HG02588 (cell line): ENCODE results near the gene CACNA1H.

Experiments used
- ATAC-seq: cut with Tn5 transposase; IDR thresholded peaks from one replicate; pipeline ENCODE4 v1.9.1; 2021; ENCODE audit warnings: mild to moderate bottlenecking, moderate library complexity; ENCODE audit not compliant: unreplicated experiment

CACNA1H gene

DNA sequence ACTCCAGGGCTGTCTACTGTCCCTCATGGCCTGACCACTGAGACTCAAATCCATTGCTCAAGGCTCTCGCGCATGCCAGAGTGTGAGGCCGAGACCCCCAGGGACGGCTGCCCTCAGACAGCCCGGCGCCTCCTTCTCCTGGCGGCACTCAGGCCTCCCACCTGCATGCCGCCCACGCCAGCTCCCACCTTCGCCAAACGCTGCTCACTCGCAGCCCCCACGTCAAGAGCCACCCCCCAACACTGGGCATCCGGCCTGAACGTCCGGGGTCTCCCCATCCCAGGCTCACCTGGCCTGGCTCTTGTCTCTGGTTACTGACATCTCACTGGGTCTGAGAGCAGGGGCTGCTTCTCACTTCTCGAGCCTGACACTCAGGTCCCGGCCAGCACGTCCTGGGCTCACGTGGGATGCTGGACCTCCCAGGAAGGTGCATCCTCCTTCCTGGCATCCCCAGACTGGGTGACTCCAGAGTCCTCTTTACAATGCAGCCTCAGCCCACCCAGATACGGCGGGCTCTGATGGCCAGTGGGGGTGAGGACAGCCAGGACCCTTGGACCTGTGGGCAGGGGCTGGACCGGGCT lies 12.2 kb upstream of the CACNA1H start:
- ATAC-seq: no peak

DNA sequence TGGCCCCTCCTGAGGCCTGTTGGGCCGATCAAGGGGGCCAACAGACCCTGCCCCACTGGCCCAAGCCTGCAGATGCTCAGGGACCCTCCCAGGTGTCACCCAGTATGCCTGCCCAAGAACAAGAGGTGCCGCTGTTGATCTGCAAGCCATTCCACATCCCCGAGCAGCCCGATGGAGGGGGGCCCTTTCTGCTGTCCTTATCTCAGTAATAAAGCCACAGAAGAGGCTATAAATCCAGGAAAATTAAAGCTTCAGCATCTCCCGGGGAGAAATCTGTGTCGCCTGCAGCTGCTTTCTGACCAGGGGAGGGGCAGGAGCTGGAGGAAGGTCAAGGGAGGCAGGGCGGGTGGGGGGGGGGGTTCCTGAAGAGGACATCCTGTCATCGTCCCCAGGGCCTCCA lies 11.7 kb upstream of the CACNA1H start:
- no peak for ATAC-seq

DNA sequence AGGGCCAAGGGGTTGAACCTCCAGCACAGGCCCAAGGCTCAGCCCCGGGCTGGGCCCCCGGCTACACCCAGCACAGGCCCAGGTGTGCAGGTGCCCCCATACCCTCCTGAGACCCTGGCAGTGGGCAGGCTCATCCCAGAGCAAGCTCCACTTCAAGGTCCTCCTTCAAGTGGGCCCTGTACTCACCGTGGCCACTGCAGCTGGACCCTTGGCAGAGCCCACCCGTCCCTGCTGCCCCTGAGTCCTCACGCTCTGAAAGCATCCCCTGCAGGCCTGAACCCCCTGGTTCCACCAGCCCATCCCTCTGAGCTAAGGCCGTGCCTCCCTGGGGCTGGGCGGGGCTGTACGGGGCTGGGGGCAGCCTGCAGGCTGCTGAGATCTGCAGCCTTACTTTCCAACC lies 11.2 kb upstream of the CACNA1H start:
- ATAC-seq: no peak

DNA sequence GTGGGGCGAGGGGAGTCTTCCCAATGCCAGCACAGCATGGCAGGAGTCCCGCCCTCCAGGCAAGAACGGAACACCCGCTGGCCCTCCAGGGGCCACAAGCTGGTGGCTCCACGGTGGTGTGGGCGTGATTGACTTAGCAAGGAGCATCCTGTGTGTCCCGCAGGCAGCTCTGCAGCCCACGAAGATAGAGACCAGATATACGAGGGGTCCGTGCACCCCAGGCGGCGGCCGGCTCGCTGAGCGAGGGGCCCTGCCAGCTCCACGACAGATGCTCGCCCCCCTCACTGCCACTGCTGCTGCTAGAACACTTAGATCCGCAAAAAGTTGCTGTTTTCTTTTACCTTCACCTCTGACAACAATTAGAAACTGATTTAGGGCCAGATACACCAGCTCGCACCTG lies 10.0 kb upstream of the CACNA1H start:
- no peak for ATAC-seq

DNA sequence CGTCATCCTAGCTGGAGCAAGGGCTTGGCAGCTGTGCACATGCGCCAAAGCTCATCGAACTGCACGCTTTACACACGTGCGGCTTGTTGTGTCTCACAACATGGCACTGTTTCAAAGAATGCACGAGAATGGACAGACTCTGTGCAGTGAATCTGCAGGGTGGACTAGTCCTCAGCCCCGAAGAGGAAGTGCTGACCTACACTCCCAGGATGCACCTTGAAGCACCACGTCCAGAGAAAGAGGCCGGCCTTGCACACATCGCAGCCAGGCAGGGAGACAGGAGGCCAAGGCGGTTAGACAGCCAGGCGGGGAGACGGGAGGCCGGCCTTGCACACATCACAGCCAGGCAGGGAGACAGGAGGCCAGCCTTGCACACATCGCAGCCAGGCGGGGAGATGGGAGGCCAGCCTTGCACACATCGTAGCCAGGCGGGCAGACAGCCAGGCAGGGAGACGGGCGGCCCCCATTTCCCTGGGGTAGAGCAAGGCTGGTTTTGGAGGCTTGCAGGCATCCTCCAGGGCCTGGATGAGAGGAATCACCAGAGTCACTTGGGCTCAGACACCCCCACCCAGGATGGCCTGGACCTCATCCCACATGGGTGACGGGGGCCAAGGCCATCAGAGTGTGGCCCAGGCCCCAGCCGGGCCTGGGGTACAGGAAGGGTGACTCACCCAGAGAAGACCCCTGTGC lies 9.0 kb upstream of the CACNA1H start:
- ATAC-seq: no peak

DNA sequence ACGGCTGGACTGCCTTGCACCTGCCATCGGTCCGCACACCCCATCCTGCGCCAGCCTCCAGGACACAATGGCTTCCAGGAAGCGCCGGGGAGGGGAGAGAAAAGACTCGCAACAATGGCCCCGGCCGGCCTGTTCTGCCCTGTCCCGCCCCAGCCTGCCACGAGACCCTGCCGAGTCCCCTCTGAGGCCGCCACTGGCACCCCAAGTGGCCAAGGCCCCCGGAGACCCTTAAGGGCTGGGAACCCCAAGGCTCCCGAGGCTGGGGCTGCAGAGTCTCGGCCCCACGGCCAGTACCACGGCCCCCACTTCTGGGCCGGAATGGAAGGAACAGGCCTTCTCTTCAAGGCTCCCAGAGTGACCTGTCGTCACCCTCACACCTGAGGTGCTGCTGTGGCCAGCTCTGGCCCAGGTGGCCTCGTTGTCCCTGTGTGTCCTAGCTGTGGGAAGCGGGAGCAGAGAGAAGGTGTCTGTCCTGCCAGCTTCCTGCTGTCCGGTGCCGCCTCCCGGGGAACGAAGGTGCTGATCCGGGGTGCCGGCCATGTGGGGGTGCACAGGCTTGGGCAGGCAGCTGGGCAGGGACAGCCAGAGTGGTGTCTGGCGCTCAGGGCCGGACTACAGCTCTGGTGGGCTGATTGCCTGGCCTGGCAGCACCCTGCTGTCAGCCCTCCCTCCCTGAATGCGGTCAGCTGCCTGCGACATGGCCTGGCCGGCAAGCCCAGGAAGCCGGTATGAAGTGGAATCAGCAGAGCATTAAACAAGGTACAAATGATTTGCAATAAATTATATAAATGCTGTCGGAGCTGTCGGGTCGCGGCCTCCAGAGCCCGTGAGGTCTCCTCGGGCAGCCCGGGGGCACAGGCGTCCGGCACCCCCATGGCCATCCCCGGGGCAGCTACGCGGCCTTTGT lies 8.2 kb upstream of the CACNA1H start:
- no peak for ATAC-seq

DNA sequence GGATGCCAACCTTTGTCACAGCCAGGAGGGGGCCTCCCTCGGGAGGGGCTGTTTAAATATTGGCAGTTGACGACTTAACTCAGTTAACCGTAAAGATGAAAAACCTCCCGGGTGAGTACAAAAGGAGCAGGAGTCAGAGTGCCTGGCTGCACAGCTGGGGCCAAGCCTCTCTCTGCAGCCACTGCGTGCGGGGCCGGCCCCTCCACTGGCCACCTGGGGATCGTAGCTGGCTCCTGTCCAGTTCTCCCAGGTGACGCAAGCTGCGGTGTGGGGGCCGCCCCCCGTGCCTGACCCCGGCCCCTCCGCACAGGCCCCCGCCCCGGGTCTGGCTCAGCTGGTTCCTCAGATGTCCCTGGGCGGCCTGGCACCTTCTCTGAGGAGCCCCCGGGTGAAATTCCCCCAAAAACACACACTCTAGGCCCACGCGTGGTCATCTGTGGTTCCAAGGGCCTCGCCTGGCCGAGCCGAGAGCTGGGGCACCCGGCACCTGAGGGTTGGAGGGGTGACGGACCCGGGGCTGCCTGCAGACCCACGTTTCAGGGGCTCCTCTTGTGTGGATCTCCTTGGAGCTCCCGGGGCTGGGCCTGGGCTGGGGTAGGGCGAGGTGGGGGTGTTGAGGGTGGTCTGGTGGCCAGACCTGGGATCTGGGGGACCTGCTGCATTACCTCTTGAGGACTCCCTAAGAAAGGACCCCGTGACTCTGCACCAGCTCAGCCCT lies 7.4 kb upstream of the CACNA1H start:
- ATAC-seq: no peak

DNA sequence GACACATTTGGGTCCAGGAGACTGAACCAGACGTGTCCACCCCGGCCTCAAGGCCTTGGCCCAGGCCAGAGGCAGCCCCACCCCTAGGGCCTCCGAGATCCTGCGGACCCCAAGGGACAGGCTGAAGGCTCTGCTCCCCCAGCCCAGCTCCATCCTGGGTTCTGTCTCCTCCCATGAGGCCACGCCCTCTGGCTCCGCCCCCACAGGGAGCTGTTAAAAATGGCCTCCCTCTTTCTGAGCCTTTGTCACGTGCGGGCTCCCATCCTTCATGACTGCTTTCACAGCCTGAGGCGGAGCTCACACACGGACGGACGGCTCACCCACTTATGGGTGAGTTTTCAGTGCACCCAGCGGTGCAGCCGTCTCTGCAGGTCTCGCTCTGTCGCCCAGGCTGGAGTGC lies 6.5 kb upstream of the CACNA1H start:
- no peak for ATAC-seq

DNA sequence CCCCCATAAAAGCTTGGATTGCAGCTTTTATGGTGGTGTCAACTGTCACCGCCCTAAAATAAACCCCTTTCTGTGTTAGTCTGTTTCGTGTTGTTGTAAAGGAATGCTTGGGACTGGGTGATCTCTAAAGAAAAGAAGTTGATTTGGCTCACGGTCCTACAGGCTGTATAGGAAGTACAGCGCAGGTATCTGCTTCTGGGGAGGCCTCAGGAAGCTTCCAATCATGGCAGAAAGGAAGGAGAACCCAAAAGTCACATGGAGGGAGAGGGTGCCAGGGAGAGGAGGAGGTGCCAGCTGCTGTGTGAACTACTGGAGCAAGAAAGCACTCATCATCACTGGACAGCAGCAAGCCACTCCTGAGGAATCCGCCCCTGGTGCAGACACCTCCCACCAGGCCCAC lies 5.9 kb upstream of the CACNA1H start:
- no peak for ATAC-seq

DNA sequence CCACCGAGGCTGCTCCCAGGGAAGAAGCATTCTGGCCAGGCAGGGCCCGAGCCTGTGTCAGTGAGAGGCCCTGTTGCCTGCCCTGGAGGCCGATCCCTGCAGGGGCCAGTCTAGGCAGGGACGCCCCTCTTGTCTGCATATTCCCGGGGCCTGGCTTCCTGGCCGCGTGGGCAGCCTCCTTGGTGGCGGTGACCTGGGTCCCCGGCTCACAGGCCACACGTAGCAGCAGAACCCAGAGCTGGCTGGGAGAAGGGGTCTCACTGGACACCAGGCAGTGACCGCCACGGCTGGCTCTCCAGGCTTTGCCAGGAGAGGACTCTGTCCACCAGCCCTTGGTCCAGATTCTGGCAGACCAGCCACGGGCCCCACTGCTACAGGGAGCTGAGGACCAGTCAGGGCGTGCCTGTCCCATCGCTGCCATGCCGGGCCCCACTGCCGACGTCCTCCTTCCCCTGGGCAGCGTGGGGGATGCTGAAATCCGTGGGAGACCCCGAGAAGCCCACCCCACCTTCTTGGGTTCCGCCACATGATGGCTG lies 3.7 kb upstream of the CACNA1H start:
- ATAC-seq: no peak

DNA sequence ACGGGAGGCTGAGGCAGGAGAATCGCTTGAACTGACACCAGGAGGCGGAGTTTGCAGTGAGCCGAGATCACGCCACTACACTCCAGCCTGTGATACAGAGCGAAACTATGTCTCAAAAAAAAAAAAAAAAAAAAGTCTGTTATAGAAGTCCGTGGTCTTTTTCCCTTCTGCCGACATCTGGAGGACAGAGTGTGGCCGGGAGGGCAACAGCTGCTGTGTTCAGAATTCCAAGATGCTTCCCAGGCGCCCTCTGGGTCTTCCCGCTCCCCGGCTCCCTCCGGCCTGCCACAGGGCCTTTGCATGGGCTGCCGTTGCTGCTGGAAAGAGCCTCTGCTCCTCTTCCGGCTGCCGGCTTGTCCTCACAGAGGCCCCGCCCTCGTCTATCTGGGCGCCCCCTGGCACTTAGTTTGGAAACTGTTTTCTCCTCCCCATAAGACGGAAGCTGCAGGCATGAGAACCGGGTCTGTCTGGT lies 2.4 kb upstream of the CACNA1H start:
- ATAC-seq: no peak

DNA sequence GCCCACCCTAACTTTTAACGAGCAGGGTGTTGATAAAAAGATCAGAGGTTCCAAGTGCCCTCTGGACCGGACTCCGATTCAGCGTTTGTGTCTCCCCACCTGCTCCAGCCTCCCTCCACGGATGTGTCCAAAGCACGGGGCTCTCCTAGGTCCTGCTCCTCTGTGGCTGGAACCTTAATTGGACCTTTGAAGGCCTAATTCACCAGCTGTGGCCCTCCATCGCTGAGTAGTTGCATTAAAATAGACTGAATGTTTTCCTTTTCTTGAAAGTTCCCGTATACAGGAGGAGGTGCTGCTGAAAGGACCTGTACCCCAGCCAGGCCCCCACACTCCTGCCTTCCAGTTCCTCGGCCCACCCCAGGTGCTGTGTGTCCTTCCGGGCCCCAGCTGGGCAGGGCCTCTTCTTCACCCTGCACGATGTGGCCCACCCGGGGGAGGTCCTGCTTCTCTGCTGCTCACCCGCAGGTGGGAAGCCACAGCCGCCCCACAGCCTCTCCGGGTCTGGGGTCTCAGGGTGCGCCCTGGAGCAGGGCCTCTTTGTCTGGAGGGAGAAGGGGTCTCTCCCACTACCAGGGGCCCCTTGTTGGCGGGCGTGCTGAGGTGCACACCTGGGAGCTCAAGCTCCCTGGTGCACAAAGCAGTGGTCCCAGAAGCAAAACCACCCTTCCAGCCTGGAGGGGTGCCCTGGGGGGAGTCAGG lies 1.3 kb upstream of the CACNA1H start:
- no peak for ATAC-seq

DNA sequence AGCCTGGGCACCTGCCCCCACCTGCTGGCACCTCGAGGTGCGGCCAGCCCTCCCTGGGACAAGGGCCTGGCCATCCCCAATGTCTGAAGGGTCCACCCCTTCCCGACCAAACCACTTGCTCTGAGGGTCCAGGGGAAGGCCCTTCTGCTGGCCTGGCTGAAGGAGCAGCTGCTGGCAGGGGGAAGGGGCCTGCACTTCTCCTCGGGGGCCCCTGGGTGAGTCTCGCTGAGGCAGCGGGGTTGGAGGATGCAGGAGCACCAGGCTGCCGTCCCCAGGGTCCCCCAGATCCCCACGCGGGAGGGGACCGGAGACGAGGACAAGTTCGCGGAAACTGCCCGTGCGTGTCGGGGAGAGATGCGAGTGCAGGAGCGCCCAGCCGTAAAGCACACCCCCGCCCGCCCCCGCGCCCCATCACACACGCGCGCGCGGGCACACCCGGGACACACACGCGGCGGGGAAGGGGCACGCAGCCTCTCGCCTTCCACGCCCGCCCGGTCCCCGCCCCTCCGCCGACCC lies 725 bp upstream of the CACNA1H start:
- no peak for ATAC-seq

DNA sequence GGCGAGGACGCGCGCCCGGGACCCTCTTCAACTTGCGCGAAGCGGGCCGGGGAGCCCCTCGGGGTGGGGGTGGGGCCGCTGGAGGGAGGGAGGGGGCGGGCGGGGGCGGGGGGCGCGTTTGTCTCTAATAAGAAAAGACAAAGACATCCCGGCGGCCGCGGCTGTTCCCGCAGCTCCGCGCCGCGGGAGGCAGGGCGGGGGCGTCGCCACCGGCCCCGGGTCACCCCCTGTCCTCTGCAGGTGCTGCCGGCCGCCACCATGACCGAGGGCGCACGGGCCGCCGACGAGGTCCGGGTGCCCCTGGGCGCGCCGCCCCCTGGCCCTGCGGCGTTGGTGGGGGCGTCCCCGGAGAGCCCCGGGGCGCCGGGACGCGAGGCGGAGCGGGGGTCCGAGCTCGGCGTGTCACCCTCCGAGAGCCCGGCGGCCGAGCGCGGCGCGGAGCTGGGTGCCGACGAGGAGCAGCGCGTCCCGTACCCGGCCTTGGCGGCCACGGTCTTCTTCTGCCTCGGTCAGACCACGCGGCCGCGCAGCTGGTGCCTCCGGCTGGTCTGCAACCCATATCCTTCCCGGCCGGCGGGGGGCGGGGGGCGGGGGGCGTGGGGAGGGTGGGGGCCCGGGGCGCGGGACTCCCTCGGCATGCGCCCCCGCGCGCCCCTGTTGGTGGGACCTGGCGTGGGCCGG lies 714 bp downstream of the CACNA1H start:
- ATAC-seq: no peak

DNA sequence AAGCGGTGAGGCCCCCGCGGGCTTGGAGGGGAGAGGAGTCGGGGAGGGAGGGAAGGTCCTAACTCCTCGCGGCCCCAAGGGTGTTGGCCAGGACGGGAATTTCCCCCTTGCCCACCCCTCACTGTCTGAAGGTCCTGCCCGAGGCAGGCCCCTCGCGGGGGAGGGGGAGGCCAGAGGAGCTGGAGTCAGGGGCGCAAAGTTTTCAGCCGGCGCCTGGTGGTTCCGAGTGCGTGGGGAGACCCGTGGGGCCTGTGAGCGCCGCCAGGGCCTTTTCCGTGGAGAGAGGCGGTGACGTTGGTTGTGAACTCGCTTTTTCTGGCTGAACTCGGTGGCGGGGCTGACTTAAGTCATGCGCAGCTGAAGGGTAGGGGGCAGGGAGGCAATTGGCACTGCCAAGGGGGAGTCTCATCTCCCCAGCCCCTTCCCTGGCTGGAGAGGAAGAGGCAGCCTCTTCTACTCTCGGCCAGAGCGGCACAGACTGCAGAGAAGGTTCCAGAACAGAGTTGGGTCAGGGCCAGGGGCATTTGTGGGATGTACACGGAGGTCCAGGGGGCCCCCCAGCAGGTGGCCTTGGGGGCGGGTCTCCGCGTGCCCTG lies 1.5 kb downstream of the CACNA1H start:
- no peak for ATAC-seq

DNA sequence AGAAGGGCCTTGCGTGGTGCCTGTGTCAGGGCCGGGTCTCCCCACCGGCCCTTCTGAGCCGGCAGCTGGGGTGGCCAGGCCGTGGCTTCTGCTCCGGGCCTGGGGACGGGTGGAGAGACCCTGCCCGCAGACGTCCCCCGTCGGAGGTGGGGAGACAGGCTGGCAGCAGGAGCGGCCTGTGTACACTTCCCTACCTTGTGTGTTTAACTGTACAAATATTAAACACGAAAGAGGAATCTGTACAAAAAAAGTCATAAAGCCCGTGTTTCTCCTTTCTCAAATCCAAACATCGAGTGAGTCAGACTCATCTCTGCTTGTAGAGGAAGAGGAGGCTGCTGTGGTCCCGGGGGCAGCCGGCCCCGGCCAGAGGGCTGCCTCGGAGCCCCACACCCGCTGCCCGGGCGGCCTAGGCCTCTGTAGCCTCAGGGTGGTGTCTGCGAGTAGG lies 2.0 kb downstream of the CACNA1H start:
- no peak for ATAC-seq

DNA sequence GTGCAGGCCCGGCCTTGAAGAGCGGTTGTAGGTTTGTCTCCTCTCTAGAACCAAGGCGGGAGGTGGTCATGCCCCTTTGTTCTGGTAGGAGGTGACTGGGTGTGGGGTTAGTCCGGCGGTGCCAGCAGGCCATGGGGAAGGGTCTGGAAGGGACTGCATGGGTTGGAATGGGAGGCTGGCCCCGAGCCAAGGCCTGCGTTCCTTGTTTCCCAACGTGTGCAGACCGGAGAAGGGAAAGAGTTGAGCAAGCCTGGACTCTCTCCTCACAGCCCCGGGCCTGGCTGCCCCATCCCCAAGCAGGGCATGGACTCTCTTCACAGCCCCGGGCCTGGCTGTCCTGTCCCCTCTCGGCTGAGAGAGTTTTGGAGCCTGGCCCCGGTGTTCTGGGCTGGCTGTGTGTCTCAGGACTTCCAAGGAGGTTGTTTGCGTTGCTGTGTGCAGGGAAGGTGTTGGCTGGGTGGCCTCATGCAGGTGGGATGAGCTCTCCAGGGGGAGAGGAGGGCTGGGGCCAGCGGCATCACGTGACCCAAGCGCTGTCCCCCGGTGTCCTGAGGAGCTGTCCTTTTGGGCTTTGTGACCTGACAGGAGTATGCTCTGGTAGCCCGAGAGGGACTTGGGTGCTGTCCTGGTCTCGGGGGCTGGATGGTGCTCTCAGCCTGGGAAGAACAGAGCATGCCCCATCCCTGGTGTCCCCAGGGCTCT lies 2.6 kb downstream of the CACNA1H start:
- no peak for ATAC-seq
